GM19099 (cell line): Measurements from ENCODE around the gene CPN2.

Experiments
- POLR2A ChIP-seq: IDR thresholded peaks from 3 replicates; pipeline ENCODE4 v1.6.1; 2011; ENCODE audit warnings: low read depth; ENCODE audit not compliant: insufficient read length; ENCODE audit errors: extremely low read depth

CPN2 gene

DNA sequence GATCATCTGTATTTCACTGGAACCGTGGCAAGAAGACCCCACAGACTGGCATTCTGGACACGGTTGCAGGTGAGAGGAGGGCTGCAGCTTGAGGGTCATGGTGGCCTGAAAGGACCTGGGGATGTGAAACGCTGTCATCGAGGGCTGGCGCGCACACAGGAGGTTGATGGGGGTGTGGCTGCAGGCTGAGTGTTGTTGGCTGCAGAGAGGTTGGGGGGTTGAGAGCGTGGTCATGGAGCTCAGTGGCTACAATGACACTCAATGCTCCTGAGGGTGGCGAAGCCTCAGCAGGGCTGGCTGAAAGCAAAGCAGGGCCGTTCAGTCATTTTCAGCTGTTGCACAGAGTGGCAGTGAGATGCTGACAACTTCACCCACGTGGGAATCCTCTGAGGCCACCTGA, 21.0 kb downstream of the CPN2 start:
- no peak for TF ChIP-seq POLR2A

DNA sequence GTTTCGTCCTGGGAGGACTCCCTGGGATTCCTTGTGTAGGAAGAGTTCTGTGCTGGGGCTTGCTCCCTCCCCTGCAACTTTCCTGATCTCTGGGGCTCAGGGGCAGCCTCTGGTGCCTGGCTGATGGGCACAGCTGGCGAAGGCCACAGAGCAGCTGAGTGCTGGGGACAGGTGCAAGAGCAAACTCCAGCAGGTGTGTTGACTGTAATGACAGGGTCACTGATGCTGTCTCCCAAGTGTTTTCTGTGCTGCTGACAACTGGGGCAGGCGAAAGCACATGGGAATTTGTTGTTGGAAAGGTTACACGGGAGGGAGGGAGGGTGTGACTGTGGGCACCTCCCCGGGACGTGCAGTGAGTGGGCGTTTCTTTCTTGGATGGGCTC, 21.6 kb downstream of the CPN2 start:
- TF ChIP-seq POLR2A: no peak

DNA sequence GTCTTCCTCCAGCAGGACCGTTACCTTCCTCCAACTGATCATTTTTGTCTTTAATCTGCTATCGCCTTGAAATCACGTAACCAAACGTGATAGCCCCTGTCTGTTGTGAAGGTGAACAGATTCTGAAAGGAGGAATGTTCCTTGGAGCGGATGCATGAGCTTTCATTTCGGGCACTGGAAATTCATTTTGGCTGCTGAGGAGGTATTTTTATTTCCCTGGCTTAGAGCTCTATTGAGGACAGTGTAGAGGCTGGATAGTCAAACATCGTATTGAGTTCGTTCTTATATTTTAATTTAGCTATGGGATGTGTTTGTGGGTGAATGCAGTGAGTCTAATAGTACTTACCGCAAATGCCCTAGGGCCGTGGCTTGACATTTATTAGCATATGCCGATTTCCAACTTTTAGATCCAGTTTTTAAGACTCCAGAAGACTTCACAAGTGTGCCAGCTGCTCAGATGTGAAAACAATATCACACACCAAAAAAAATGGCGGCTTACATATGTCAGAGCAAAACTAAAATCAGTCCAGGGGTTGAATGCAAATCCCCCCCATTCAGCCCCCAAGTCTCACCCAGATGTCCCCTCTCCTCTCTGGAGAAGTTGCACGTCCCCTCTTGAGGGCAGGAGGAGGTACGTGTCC, 22.1 kb downstream of the CPN2 start:
- TF ChIP-seq POLR2A: no peak

DNA sequence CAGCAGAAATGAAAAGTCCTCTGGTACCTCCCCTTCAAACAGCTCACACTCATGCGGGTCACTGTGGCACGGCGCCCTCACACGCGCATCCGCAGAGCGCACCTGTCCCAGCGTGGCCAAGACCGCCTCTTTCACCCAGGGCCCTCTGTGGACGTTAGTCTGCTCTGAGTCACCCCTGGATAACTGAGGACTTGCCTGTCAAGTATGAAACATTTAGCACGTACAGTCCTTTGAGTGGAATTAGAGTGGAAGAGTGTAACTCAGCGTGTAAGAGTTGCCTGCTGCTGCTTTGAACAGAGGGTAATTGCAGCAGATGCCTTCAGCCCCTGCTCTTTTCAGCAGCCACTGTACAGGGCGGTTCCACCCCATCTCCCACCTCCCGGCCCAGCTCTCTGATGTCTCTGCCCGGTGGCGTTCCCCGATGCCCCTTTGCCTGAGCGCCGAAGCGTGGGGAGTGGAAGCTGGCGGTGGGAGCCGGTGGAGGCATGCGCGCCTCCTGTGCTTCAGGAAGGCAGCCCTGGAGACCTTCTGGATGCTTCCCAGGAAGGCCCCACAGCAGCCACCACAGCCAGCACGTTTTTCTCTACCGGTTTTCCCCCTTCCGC, 23.0 kb downstream of the CPN2 start:
- TF ChIP-seq POLR2A: no peak

DNA sequence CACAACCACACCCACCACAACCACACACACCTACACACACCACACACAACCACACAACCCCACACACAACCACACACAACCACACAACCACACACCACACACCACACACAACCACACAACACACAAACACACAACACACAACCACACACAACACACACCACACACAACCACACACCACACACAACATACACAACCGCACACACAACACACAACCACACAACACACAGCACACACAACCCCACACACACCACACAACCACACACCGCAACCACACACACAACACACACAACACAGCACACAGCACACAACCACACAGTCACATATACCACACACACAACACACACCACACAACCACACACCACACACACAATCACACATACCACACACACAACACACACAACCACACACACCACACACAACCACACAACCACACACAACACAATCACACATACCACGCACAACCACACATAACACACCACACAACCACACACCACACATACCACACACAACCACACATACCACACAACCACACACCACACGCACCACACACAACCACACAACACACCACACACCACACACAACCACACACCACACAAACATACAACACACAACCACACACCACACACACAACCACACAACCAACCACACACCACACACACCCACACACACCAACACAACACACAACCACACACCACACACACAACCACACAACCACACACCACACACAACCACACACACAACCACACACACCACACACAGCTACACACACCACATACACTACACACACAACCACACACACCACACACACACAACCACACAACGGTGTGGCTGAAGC, 23.7 kb downstream of the CPN2 start:
- TF ChIP-seq POLR2A: no peak

DNA sequence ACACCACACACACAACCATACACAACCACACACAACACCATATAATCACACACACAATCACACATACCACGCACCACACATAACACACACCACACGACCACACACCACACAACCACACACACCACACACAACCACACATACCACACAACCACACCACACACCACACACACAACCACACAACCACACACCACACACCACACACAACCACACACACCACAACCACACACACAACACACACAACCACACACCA, 24.2 kb downstream of the CPN2 start:
- no peak for TF ChIP-seq POLR2A

DNA sequence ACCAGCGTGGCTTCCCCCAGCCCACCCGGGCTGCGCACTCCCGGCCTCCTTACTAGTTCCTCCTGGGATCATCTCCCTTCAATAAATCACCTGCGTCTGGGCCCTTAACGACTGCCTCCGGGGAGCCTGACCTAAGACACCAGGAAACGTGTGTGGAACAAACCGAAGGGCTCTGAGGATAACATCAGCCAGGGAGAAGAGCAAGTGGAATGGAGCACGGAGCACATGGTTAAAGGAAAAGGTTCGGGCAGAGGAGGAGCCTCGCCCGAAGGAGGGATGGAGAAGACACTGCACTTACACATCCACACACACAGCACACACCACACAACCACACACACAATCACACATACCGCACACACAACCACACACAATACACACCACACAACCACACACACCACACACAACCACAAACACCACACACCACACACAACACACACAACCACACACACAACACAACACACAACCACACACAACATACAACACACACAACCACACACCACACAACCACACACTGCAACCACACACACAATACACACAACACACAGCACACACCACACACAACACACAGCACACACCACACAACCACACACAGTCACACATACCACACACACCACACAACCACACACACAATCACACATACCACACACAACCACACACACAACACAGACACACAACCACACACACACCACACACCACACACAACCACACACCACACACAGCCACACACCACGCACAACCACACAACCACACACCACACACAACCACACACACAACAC, 24.7 kb downstream of the CPN2 start:
- no peak for TF ChIP-seq POLR2A

DNA sequence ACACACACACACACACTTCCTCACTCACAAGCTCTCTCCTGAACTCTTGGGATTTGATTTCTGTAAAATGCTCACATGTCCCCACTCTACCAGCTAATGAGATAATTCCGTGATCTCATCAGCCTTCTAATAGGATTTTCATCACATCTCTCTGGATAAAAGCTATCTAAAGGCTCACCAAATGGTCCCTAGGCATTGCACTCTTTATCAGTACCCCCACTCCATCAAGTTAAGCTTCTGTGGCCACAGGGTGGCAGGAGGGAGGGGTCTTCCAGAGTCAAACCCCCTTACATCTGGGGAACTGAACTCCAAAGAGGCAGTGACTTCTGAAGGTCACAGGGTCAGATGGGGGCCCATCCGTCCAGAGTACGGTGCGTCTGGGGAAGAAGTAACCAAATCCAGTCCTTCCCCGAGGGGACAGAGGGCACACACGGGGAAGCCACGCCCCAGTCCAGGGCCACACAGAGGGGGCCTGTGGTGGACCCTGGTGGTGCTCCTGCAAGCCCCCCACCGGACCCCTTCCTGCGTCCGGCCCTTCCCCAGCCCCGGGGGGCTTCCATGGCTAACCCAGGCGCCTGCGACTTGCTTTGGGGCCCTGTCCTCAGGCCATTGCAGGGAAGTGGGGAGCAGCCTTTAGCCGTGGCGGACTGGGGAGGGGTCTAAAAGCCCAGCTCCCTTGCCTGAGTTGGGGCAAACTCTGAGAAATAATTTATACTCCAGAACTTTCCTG, 25.5 kb downstream of the CPN2 start:
- no peak for TF ChIP-seq POLR2A

DNA sequence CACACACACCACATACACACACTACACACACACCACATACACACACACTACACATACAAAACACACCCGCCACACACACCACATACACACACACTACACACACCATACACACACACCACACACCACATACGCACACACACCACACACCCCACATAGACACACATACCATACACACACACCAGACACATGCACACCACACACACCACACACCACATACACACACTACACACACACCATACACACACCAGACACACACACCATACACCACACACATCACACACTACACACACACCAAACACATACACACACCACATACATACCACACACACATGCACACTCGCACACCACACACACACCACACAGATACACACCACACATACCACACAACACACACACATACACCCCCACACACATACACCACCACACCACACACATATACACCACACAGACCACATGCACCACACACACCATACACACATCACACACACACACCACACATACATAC, 26.3 kb downstream of the CPN2 start:
- no peak for TF ChIP-seq POLR2A

DNA sequence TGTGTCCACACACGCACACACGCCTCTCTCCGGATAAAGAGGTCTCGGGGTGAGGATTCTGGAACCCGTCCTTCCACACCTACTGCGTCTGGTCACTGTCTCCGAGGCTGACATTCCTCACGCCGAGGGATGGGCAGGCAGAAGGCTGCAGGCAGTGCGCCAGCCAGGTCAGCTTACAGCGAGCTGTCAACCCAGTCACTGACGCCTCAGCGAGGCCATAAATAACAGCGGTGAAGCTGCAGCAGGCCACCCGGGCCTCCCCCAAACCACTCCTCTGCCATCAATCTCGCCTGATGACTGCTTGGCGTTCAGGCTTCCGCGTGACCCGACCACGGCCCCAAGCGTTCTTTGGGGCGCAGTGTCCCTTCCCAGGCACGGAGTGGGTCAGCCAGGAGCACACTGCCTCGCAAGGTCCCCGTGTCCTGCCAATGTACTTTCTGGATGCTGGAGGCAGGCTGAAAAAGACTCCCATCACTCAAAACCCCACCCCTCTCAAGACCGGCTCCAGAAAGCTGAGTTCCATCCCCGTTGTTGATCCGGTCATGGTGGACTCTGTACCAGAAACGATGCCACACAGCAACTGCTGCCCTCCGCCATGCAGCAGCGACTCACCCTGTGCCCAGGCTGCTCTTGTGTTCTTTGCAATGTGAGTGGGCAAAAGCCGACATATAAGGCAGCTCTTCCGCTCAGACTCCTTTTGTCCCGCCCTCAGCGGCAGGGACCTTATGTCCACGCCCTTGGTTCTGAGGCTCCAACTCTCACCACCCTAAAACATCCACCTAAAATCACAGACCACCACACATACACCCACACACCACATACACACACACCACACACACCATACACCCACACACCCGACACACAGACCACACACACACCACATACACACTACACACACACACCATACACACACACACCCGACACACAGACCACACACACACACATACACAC, 27.1 kb downstream of the CPN2 start:
- no peak for TF ChIP-seq POLR2A

DNA sequence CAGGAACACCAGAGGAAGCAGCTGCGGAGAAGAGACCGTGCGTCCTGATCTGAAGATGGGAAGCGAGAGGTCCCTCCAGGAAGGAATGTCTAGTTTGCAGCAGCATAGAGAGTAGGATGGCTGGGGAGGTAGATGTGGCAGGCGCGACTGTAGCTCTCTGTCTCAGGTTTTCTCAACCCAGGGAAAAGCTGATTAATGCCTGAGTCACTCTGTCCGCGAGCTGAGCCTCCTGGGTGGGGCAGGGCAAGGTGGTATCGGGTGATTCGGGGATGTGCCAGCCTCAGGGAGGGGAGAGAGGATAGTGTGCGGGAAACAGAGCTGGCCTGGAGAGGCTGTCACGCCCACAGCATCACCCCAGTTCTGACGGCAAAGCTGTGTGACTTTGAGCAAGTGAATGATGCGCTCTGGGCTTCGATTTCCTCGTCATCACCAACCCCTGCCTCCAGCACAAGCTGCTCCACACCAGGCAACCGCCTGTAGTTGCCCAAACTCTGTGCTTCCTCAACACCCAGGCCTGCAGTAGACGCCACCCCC, 28.4 kb downstream of the CPN2 start:
- TF ChIP-seq POLR2A: no peak

DNA sequence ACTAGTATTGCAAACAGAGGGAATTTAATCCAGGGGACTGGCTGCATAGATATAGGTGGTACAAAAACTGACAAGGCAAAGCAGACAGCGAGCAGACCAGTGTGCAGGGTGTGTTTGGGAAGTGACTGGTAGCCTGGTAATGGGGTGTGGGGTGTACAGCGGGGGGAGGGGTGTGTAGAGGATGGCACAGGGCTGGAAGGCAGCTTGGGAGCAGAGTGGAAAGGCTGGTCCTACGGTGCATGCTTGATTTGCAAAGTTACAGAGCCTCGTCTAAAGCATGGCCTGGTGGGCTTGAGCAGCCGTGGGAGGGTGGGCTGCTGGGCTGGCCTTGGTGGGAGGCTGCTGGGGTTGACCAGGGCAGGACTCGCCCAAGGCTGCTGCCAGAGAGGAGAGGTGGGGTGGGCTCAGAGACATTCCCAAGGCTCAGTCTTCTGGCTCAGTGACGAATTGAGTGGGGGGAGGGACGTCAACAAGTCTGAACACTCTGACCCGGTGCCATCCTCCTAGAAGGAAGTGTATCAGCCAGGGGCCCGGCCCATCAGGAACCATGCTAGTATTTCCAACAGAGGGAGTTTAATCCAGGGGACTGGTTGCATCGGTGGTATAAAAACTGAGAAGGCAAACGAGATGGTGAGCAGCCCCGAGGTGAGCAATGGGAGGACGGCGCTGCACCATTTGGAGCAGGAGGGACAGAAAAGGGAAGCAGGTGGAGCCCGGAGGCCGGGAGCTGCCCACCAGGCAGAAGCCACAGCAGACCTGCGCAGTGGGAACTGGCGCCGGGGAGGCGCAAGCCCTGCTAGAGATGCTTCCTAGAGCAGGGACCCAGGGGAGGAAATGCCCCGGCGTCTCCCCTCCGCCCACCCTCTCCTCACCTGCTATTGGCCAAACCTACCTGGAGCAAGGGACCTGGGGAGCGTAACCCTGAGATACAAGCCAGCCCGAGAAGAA, 29.2 kb downstream of the CPN2 start:
- TF ChIP-seq POLR2A: no peak
